Cardiac muscle cell (in vitro differentiated cells and primary cell): ENCODE results near the gene PRRT4. TPM values are rescaled to one million over a fixed set of nuclear protein-coding genes. Genes with fewer than 3 reads are reported as not detected.

Source experiments
- DNase-seq, 2 donors: peaks; one replicate each; pipeline versions ENCODE4 v3.0.0 to v3.0.0-alpha.2; 2010 to 2017; ENCODE audit warnings: low read depth in 1 of 2, low spot score in 1 of 2
- H3K27ac ChIP-seq: fragments of 200-600 bp; sonication (generic); 2 replicates; pipeline ENCODE4 v1.5.1; 2016
- H3K27me3 ChIP-seq: fragments of 200-600 bp; sonication (generic); 2 replicates; pipeline ENCODE4 v1.6.0; 2016; ENCODE audit warnings: control low read depth
- H3K36me3 ChIP-seq: fragments of 200-600 bp; sonication (generic); 2 replicates; pipeline ENCODE4 v1.5.1; 2016; ENCODE audit warnings: control low read depth
- H3K4me1 ChIP-seq: fragments of 200-600 bp; sonication (generic); 2 replicates; pipeline ENCODE4 v1.8.1; 2017; ENCODE audit warnings: low read depth, mild to moderate bottlenecking, mixed run types
- H3K4me3 ChIP-seq: fragments of 200-600 bp; sonication (generic); 2 replicates; pipeline ENCODE4 v1.5.1; 2016; ENCODE audit warnings: mild to moderate bottlenecking
- H3K9me3 ChIP-seq: fragments of 200-600 bp; sonication (generic); 2 replicates; pipeline ENCODE4 v1.5.1; 2017; ENCODE audit warnings: low read depth, mild to moderate bottlenecking, control low read depth
- CTCF ChIP-seq: IDR thresholded peaks from 2 replicates; pipeline ENCODE4 v1.5.1; 2012; ENCODE audit warnings: low read depth, mild to moderate bottlenecking, low read length
- polyA plus RNA-seq: library from polyadenylated mRNA; unstranded; fragments of >200 nt; fragmentation: Nextera tagmentation; extraction: Ambion mirVana; gene quantifications from 2 replicates; pipeline ENCODE4 v1.2.1, GENCODE V29; 2016
- total RNA-seq: library from RNA; depleted of rRNA; stranded (reverse); fragments of >200 nt; gene quantifications from 2 replicates; pipeline ENCODE4 v1.2.3, GENCODE V29; 2016

The PRRT4 gene
- total and polyA plus RNA-seq, 2 experiments from 2014 or later, result 13.2 to 26.6 TPM

DNA sequence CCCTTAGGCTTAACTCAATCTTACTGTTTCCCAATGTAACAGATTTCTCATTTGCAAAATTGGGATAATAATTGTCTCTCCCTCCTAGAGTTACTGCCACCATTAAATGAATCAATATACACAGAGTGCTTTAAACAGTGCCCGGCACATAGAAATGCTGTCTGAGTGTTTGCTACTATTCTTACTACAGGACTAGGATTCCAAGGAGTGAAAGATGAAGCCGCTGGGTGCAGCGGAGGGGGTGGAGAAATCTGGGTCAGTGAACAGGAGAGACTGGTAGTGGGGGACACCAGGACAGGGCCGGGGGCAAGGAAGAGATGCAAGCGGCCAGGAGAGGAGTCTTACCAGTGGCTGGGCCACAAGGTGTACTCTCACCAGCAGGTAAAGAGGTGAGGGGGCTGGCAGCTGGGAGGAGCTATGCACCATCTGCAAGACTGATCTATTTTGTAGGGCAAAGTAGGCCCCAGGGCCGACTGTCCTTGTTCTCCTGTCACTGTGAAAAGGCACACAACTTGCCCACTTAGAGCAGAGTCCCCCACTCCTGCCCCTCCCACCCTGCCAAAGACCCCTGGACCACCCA, 18.5 kb upstream of the PRRT4 start:
- peak in 1 of 2 donors; percentile 18 for DNase-seq
- Histone ChIP-seq H3K36me3 (no peaks in the 10 kb centered on the region), H3K4me3 (no peak overlapping the region), H3K27ac (peak overlapping the region; percentile 78), H3K9me3 (no peaks in the 10 kb centered on the region), H3K27me3 (no peaks in the 10 kb centered on the region), H3K4me1 (peaks cover 42% of the 10 kb centered on the region)
- no peak for TF ChIP-seq CTCF

DNA sequence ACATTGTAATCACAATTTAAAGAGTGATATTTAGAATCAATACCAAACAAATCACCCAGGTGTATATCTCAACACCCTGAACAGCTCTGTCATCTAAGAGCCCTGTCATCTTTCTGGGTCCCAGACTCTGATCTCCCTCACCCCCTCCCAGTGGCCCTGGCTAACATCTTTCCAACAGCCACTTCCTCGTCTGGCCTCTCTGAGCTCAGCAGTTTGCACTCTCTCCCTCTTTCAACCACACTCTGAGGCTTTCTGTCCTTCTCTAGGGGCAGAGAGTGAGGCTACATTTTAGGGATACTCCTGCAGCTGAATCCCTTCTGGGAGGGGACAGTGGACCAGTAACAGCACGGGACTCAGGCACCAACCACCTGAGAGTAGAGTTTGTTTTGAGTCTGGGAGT, 17.1 kb upstream of the PRRT4 start:
- Histone ChIP-seq H3K27me3 (no peaks in the 10 kb centered on the region), H3K27ac (peak overlapping the region; percentile 72), H3K4me1 (peaks cover 42% of the 10 kb centered on the region), H3K9me3 (no peaks in the 10 kb centered on the region), H3K36me3 (no peaks in the 10 kb centered on the region), H3K4me3 (no peak overlapping the region)
- DNase-seq, result no peak
- no peak for TF ChIP-seq CTCF

- Histone ChIP-seq H3K9me3 (no peaks in the 10 kb centered on the region), H3K27ac (no peak overlapping the region), H3K4me3 (no peak overlapping the region), H3K36me3 (no peaks in the 10 kb centered on the region), H3K27me3 (no peaks in the 10 kb centered on the region), H3K4me1 (peaks cover 26% of the 10 kb centered on the region)
- DNase-seq, result no peak
- TF ChIP-seq CTCF, result no peak
Measured at GRCh38 chr7:128376077-128376476, 14.6 kb upstream of the PRRT4 start.

- Histone ChIP-seq H3K4me1 (peaks cover 7% of the 10 kb centered on the region), H3K4me3 (no peak overlapping the region), H3K36me3 (no peaks in the 10 kb centered on the region), H3K27me3 (no peaks in the 10 kb centered on the region), H3K27ac (no peak overlapping the region), H3K9me3 (no peaks in the 10 kb centered on the region)
- no peak for TF ChIP-seq CTCF
- no peak for DNase-seq
Measured at GRCh38 chr7:128374041-128374440, 12.6 kb upstream of the PRRT4 start.

- Histone ChIP-seq H3K36me3 (no peaks in the 10 kb centered on the region), H3K27me3 (no peaks in the 10 kb centered on the region), H3K9me3 (no peaks in the 10 kb centered on the region), H3K4me1 (peaks cover 2% of the 10 kb centered on the region), H3K27ac (no peak overlapping the region), H3K4me3 (no peak overlapping the region)
- no peak for TF ChIP-seq CTCF
- DNase-seq, result no peak
Measured at GRCh38 chr7:128373606-128374005, 12.1 kb upstream of the PRRT4 start.

DNA sequence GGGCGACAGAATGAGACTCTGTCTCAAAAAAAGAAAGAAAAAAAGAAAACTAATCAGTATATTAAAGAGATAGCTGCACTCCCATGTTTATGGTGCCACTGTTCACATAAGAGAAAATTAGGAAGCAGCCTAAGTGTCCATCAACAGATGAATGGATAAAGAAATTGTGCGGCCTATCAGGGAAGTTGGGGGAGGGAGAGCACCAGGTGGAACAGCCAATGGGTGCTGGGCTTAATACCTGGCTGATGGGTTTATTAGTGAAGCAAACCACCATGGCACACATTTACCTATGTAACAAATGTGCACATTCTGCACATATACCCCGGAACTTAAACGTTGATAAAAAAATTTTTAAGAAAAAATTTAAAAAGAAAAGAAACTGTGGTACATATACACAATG, 9.0 kb upstream of the PRRT4 start:
- no peaks in the 10 kb centered on the region for H3K4me1 ChIP-seq
- H3K27ac ChIP-seq, result no peak overlapping the region
- H3K36me3 ChIP-seq, result no peaks in the 10 kb centered on the region
- no peak for DNase-seq
- peaks cover 27% of the 10 kb centered on the region for H3K27me3 ChIP-seq
- H3K9me3 ChIP-seq, result no peaks in the 10 kb centered on the region
- TF ChIP-seq CTCF, result no peak
- no peak overlapping the region for H3K4me3 ChIP-seq
